Muscle layer of colon (tissue), 2 donors: Measurements from ENCODE around the gene SLX4IP.
A peak's percentile ranks its signal among the peaks of the same experiment; 100 is the strongest.

Experiments used
- H3K27ac ChIP-seq: one replicate; pipeline ENCODE4 v1.7.0; 2013; ENCODE audit warnings: low read depth, mild to moderate bottlenecking, low read length, moderate library complexity
- H3K27me3 ChIP-seq, 2 donors: one replicate each; pipeline ENCODE4 v1.7.0; 2013; ENCODE audit warnings: low read length in 2 of 2, mild to moderate bottlenecking in 2 of 2; ENCODE audit not compliant: insufficient read depth in 2 of 2, control insufficient read depth in 1 of 2
- H3K36me3 ChIP-seq: one replicate; pipeline ENCODE4 v1.7.0; 2013; ENCODE audit warnings: mild to moderate bottlenecking, low read length; ENCODE audit not compliant: insufficient read depth
- H3K4me1 ChIP-seq: one replicate; pipeline ENCODE4 v1.7.0; 2013; ENCODE audit warnings: mild to moderate bottlenecking, low read length; ENCODE audit not compliant: insufficient read depth
- H3K4me3 ChIP-seq, 2 donors: one replicate each; pipeline ENCODE4 v1.7.0; 2013; ENCODE audit warnings: low read length in 2 of 2, low read depth in 1 of 2, mild to moderate bottlenecking in 1 of 2, moderate library complexity in 1 of 2
- H3K9ac ChIP-seq: one replicate; pipeline ENCODE4 v1.7.0; 2013; ENCODE audit warnings: low read length
- H3K9me3 ChIP-seq: one replicate; pipeline ENCODE4 v1.7.0; 2013; ENCODE audit warnings: mild to moderate bottlenecking, low read length
- donor health status: abdominal sarcoma.
- donor health status: Adenocarcinoma of cecum.

Gene SLX4IP

DNA sequence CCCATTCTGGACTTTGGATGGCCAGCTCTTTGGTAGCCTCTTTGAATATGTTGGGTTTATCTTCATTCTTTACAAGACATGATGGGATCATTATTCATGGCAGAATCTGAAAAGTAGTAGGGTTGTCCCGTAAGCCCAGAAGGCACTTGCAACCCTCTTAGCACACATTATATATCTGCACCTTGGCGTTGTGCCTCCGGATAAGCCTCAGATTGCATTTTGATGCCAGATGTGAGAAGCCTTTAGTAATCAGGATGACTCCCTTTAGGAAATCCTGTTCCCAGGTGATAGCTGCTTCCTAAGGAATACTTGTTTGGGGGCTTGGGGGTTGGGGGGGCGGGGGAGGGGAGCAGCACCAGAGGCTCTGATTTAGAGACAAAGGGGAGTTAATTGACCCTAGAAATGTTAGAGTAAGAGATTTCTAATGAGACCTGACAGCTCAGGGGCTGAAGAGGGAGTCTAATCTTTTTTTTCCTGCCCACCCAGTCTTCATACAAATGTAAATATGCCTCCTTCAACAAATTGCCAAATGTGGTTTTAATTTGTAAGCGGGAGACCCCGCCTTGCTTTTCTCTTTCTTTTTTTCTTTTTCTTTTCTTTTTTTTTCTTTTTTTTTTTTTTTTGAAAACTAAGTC lies 183.6 kb downstream of the SLX4IP start:
- H3K36me3 ChIP-seq = no peaks in the 10 kb centered on the region
- no peak overlapping the region for H3K27ac ChIP-seq
- H3K4me1 ChIP-seq = no peaks in the 10 kb centered on the region
- H3K4me3 ChIP-seq = no peak overlapping the region
- no peak overlapping the region for H3K9ac ChIP-seq
- H3K27me3 ChIP-seq = no peaks in the 10 kb centered on the region
- no peaks in the 10 kb centered on the region for H3K9me3 ChIP-seq

DNA sequence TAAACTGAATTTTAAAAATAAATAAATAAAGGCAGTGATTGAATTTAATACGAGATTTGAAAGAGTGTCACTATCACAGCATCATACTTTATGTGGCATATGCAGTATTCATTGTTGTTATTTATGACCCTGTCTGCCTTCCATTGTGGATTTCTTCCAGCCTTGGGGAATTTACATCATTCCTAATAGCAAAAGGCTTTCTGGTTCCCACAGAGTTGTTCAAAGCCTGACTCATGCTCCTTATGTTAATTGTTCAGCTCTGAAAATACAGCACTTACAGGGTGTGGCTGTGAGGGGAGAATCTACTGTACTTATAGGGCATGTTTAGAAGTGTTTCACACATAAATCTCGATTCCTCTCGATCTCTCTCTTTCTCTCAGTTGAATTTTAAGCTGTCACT lies 184.3 kb downstream of the SLX4IP start:
- no peaks in the 10 kb centered on the region for H3K36me3 ChIP-seq
- no peaks in the 10 kb centered on the region for H3K4me1 ChIP-seq
- no peaks in the 10 kb centered on the region for H3K27me3 ChIP-seq
- H3K27ac ChIP-seq = no peak overlapping the region
- H3K9me3 ChIP-seq = no peaks in the 10 kb centered on the region
- H3K4me3 ChIP-seq = no peak overlapping the region
- H3K9ac ChIP-seq = no peak overlapping the region

DNA sequence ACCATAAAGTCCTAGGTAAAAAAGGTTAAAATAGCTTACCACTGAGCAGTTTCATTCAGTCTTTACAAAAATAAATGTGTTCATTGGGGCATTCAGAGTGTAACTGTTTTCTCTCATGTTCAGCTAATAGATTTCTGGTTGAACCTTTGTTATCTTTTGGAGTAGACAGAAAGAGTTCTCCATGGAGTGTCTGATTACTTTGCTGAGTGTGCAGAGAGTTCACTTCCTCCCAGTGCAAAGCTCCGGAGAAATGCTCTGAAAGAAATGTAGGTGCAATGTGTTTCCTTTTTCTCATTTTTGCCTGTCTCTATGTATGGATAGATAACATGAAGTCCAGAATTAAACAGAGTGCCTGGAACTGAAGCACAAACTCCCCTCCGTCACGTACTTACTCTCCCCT lies 186.0 kb downstream of the SLX4IP start:
- H3K27me3 ChIP-seq = no peaks in the 10 kb centered on the region
- H3K9ac ChIP-seq = no peak overlapping the region
- H3K27ac ChIP-seq = no peak overlapping the region
- H3K4me1 ChIP-seq = no peaks in the 10 kb centered on the region
- no peaks in the 10 kb centered on the region for H3K9me3 ChIP-seq
- no peak overlapping the region for H3K4me3 ChIP-seq
- H3K36me3 ChIP-seq = no peaks in the 10 kb centered on the region

DNA sequence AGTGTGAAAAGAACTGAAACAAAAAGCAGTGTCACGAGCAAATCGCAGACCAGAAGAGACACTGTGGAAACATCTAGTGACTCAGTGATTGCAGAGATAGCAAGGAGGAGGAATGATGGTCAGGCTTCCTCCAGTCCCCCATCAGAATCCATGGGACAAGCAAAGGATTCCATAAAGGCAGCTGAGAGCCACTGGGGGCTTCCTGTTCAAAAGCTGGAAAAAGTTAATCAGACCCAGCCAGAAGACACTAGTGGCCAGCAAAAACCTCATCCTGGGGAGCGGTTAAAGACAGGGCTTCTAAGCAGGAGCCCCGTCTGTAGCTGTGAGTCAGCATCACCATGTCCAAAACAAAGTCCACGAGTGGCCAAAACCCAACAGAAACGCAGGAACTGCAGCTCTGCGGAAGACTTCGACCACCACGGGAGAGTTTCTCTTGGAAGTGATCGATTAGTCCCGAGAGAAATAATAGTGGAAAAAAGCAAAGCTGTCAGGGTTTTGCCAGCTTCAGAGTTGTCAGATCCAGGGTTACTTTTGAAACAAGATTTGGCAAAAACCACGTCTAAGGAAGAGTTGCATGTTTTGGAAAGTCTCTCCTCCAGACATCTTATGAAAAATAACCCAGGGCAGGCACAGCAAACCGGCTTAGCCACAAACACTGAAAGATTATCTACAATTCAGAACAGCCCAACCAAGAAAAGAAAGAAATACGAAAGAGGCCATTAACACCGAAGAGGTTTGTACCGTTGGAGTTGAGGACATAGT lies 187.7 kb downstream of the SLX4IP start:
- Histone ChIP-seq H3K4me3 (no peak overlapping the region), H3K9me3 (no peaks in the 10 kb centered on the region), H3K4me1 (no peaks in the 10 kb centered on the region), H3K9ac (no peak overlapping the region), H3K27me3 (no peaks in the 10 kb centered on the region), H3K27ac (peak overlapping the region; percentile 45), H3K36me3 (no peaks in the 10 kb centered on the region)

DNA sequence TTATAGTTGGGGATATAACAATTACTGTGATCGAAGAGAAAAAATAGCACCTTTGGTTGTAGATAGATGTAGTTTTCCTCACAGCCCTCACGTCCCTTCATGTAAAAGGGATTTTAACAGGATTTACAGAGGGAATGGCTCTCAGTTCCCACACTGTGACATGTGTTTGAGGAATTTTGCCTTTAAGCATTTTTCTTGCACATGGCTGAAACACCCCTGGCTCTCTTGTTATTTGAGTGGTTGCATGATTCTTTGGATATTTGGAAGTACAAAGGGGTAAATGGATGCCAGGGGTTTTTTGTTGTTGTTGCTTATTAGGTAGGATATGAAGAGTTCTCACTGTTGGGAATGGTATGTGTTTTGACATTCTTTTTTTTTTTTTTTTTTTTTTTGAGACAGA lies 190.5 kb downstream of the SLX4IP start:
- Histone ChIP-seq H3K4me1 (no peaks in the 10 kb centered on the region), H3K27me3 (no peaks in the 10 kb centered on the region)

DNA sequence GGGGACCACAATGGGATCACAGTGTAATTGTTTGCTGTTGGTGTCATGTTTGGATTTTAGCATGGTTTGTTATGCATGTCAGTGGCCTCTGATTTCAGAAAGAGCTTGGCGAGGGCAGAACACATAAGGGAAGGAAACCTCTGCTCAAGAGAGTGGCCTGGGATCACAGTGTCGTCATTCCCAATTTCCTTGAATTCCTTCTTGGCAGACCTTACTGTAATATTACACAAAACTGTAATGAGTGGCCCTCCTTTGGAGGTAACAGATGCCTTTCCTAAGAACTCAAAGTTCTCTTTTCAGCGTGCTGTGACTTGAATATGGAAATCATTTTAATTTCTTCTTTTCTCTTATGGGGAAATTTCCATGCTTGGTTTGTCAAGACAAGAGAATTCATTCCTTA lies 191.8 kb downstream of the SLX4IP start:
- Histone ChIP-seq H3K4me1 (no peaks in the 10 kb centered on the region), H3K9me3 (no peaks in the 10 kb centered on the region), H3K9ac (no peak overlapping the region), H3K4me3 (no peak overlapping the region), H3K27ac (no peak overlapping the region), H3K27me3 (no peaks in the 10 kb centered on the region), H3K36me3 (no peaks in the 10 kb centered on the region)

More for the DNA sequence above, 190.5 kb downstream of the SLX4IP start:
- H3K9ac ChIP-seq = no peak overlapping the region
- no peak overlapping the region for H3K4me3 ChIP-seq
- no peak overlapping the region for H3K27ac ChIP-seq
- no peaks in the 10 kb centered on the region for H3K9me3 ChIP-seq
- H3K36me3 ChIP-seq = no peaks in the 10 kb centered on the region

DNA sequence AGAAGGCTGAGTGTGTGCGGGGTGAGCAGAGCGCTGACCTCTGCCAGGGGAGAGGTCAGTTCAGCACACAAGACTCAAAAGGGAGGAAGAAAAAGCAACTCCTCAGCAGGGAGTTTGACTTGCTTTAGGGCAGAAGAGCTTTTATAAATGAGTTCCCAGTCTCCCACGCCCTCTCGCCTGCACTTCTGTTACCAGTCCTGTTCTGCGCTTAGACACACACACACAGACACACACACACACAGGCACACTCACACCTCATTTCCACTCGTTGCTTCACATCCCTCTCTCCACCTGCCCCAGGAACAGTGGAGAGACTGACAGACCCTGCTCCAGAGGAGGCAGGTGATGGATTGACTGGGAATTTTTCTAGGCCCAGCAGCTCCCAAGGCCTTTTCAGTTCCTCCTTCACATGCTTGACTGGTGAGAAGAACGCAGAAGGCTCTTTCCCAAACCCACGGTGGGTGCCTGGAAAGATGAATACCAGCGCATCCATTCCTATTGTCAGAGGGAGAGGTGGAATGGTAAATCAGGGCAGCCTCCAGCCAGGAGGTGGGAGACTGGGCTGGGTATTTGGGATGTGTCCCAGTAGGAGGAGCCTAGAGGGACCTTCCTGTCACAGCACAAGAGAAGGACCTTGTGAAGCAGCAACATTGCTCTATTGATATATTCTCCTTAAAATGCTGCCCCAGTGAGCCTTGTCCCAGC lies 195.0 kb downstream of the SLX4IP start:
- Histone ChIP-seq H3K4me1 (peaks cover 22% of the 10 kb centered on the region), H3K9ac (no peak overlapping the region), H3K36me3 (no peaks in the 10 kb centered on the region), H3K27me3 (no peaks in the 10 kb centered on the region), H3K9me3 (no peaks in the 10 kb centered on the region), H3K4me3 (no peak overlapping the region), H3K27ac (no peak overlapping the region)

DNA sequence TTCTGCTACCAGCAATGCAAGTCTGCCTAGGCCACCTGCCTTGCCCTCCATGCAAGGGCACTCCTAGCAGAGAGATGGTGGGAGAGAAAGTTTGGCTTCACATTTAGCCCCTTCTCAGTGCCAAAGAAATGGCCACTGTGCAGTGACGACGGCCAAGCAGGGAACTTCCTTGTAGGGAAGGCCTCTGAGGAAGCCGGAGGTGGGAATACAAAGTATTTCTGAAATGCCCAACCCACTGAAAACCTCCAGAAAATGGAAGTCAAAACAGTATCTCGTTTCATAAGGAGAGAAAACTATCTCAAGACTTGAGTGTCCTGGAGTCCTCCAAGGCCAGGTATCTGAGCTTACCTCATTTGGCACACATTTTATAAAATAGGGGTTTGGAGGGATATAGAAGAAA lies 196.0 kb downstream of the SLX4IP start:
- Histone ChIP-seq H3K36me3 (no peaks in the 10 kb centered on the region), H3K9me3 (no peaks in the 10 kb centered on the region), H3K27me3 (no peaks in the 10 kb centered on the region), H3K9ac (no peak overlapping the region), H3K4me3 (no peak overlapping the region), H3K27ac (no peak overlapping the region), H3K4me1 (peaks cover 32% of the 10 kb centered on the region)

DNA sequence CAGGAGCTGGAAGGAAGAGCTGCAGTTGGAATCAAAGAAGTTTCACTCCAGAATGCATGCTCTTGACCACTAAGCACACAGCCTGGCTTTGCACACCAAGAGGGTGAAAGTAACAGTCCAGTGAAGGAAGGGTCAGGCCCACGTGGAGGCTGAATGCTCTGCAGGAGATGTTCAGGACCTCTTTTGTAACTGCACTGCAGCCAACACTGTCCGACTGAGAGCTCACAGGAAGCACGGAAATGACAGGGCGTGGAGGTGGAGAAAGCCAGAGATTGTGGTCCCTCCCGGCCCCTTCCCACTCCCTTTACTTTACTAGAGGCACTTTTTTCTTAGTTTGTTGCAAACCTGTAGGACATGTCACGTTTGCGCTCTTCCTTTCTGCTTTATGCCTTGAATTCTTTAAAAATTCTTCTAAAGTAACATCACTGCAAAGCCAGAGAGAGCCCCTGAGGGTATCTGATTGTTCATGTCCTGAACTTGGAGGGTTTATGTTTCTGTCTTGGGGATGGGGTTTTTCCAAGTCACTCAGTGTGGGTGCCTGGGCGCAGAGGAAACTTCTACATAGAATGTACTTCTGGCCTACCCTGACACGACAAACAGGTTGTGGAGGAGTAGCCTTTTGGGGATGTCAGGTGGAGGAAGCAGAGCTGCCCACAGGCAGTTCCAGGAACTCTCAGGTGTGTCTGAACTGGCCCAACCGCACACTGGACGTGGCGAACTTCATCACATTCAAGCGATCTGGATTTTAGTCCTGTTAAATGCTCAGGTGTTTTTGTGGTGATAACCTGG lies 197.8 kb downstream of the SLX4IP start:
- no peak overlapping the region for H3K4me3 ChIP-seq
- no peaks in the 10 kb centered on the region for H3K9me3 ChIP-seq
- H3K36me3 ChIP-seq = no peaks in the 10 kb centered on the region
- H3K27me3 ChIP-seq = no peaks in the 10 kb centered on the region
- H3K27ac ChIP-seq = no peak overlapping the region
- no peak overlapping the region for H3K9ac ChIP-seq
- H3K4me1 ChIP-seq = peaks cover 50% of the 10 kb centered on the region

DNA sequence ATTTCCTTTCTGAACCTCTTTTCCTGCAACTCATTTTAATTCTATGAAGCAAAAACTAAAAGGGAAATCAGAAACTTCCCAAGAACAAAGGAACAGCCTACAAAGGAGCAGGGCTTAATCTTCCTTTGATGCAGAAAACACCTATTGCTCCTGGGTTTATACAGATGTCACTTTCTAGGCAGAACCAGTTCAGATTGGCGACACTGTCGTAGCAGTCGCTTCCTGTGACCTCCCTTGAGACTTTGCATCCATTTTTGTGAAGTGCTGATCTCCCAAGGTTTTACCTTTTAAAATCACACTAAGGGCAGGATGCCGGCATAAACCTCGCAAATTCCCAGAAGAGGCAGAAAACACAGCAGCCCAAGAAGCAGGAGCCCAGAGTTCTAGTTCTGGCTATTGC lies 198.6 kb downstream of the SLX4IP start:
- Histone ChIP-seq H3K9ac (no peak overlapping the region), H3K4me1 (peaks cover 57% of the 10 kb centered on the region)

DNA sequence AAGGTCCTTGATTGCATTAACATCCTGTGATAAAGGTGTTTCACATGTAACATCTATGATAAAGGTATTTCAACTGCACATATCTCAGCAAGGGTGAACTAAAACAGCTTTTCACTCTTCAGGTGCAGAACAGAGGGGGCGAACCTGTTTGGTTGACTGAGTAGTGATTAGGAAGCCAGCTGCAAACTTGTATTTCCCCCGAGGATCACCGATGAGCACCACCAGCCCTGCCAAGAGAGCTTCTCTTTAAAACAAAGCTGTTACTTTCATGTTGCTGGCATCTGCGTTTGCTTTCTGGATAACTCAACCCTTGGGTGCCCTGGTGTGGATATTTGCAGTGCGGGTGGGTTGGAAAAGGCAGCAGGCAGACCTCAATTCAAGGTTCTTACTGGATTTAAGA lies 199.1 kb downstream of the SLX4IP start:
- Histone ChIP-seq H3K27ac (no peak overlapping the region), H3K4me1 (peaks cover 57% of the 10 kb centered on the region), H3K4me3 (no peak overlapping the region), H3K9ac (no peak overlapping the region), H3K27me3 (no peaks in the 10 kb centered on the region), H3K9me3 (no peaks in the 10 kb centered on the region), H3K36me3 (peaks cover 3% of the 10 kb centered on the region)

More for the DNA sequence above, 198.6 kb downstream of the SLX4IP start:
- Histone ChIP-seq H3K27ac (no peak overlapping the region), H3K27me3 (no peaks in the 10 kb centered on the region), H3K9me3 (no peaks in the 10 kb centered on the region), H3K4me3 (no peak overlapping the region), H3K36me3 (no peaks in the 10 kb centered on the region)
